ENCODE measurements around the gene METTL9.
"Not testable (repeated sequence)": the region's sequence is repeated elsewhere in the genome, so short reads cannot be mapped to it uniquely, and the experiment has no call there.

GRCh38 chr16:21690967-21691366 lies 91.6 kb downstream of the METTL9 start:
- TF ChIP-seq EP300, POLR2A (IDR thresholded peaks at IDR 0.05): not testable (repeated sequence)

Data from tibial nerve (tissue), 3 donors.